T47D (cell line): ENCODE measurements around the gene PLPPR5.

Experiments used
- DNase-seq, 2 experiments: peaks; one replicate each; pipeline versions ENCODE4 v3.0.0 to v3.0.0-alpha.2; 2011 to 2012; ENCODE audit warnings: low read depth in 1 of 2, low spot score in 1 of 2
- JUND ChIP-seq: IDR thresholded peaks from 2 replicates; pipeline ENCODE4 v1.6.1; 2012; ENCODE audit warnings: low read depth
- in situ Hi-C: cut with HindIII; loops from 2 replicates; pipeline ENCODE4 v1.10.0; 2016; ENCODE audit warnings: low sequenced_read_pairs, low pct_unique_long_range_greater_than_20kb

The PLPPR5 gene

GRCh38 chr1:98963064-98963758 lies 41.5 kb downstream of the PLPPR5 start:
- in situ Hi-C loops = no loop called here
- no peak for DNase-seq
- TF ChIP-seq JUND = no peak

GRCh38 chr1:98962156-98962555 lies 42.5 kb downstream of the PLPPR5 start:
- in situ Hi-C loops = no loop called here

GRCh38 chr1:98949621-98950020 lies 55.0 kb downstream of the PLPPR5 start:
- no peak for TF ChIP-seq JUND
- in situ Hi-C loops = no loop called here
- no peak for DNase-seq

More at GRCh38 chr1:98962156-98962555, 42.5 kb downstream of the PLPPR5 start:
- no peak for TF ChIP-seq JUND
- DNase-seq = no peak

GRCh38 chr1:98949166-98949565 lies 55.5 kb downstream of the PLPPR5 start:
- TF ChIP-seq JUND = no peak
- DNase-seq = no peak
- in situ Hi-C loops = no loop called here

GRCh38 chr1:98947071-98947470 lies 57.6 kb downstream of the PLPPR5 start:
- TF ChIP-seq JUND = no peak
- no peak for DNase-seq
- in situ Hi-C loops = no loop called here

GRCh38 chr1:98940722-98941079 lies 64.0 kb downstream of the PLPPR5 start:
- DNase-seq = no peak
- no peak for TF ChIP-seq JUND
- in situ Hi-C loops = no loop called here

- TF ChIP-seq JUND = no peak
- in situ Hi-C loops = no loop called here
- peak in 1 of 2 experiments; percentile 1 for DNase-seq
Observed at GRCh38 chr1:98940069-98940721, 64.5 kb downstream of the PLPPR5 start.

- in situ Hi-C loops = no loop called here
- no peak for DNase-seq
- TF ChIP-seq JUND = no peak
Observed at GRCh38 chr1:98939471-98939870, 65.2 kb downstream of the PLPPR5 start.

GRCh38 chr1:98937347-98937746 lies 67.3 kb downstream of the PLPPR5 start:
- in situ Hi-C loops = no loop called here
- TF ChIP-seq JUND = no peak
- no peak for DNase-seq

GRCh38 chr1:98932184-98932583 lies 72.5 kb downstream of the PLPPR5 start:
- in situ Hi-C loops = no loop called here
- DNase-seq = no peak
- no peak for TF ChIP-seq JUND

GRCh38 chr1:98931128-98931835 lies 73.4 kb downstream of the PLPPR5 start:
- no peak for TF ChIP-seq JUND
- DNase-seq = no peak

GRCh38 chr1:98929437-98929836 lies 75.2 kb downstream of the PLPPR5 start:
- in situ Hi-C loops = no loop called here
- TF ChIP-seq JUND = no peak
- DNase-seq = no peak

More at GRCh38 chr1:98931128-98931835, 73.4 kb downstream of the PLPPR5 start:
- in situ Hi-C loops = no loop called here

- in situ Hi-C loops = no loop called here
- no peak for DNase-seq
Observed at GRCh38 chr1:98926597-98926996, 78.1 kb downstream of the PLPPR5 start.

GRCh38 chr1:98924977-98925376 lies 79.7 kb downstream of the PLPPR5 start:
- TF ChIP-seq JUND = no peak
- no peak for DNase-seq
- in situ Hi-C loops = no loop called here

More at GRCh38 chr1:98926597-98926996, 78.1 kb downstream of the PLPPR5 start:
- TF ChIP-seq JUND = no peak
